Aorta (tissue), 5 donors: Measurements from ENCODE around the gene RACK1. TPM values are rescaled to one million over a fixed set of nuclear protein-coding genes. Genes with fewer than 3 reads are reported as not detected.

Experiments used
- ATAC-seq: fragments of 200-7000 bp; cut with Tn5 transposase; one replicate; pipeline ENCODE4 v1.9.1; 2022; ENCODE audit warnings: moderate library complexity; ENCODE audit not compliant: low FRiP score
- DNase-seq, 2 donors: peaks; one replicate each; pipeline ENCODE4 v3.0.0-alpha.2; 2020
- H3K27ac ChIP-seq, 2 donors: one replicate each; pipeline ENCODE4 v1.5.1; 2013; ENCODE audit warnings: low read length in 2 of 2, mild to moderate bottlenecking in 2 of 2, moderate library complexity in 2 of 2, control low read depth in 1 of 2, inconsistent platforms in 1 of 2, low read depth in 1 of 2
- H3K27me3 ChIP-seq, 2 donors: one replicate each; pipeline ENCODE4 v1.6.1; 2013; ENCODE audit warnings: control low read depth in 1 of 2, low read length in 1 of 2, mild to moderate bottlenecking in 1 of 2, moderate library complexity in 1 of 2; ENCODE audit not compliant: insufficient read depth in 2 of 2, control insufficient read depth in 1 of 2
- H3K36me3 ChIP-seq, 2 donors: one replicate each; pipeline ENCODE4 v1.6.1; 2013; ENCODE audit warnings: control low read depth in 1 of 2, low read length in 1 of 2, mild to moderate bottlenecking in 1 of 2; ENCODE audit not compliant: insufficient read depth in 2 of 2, control insufficient read depth in 1 of 2
- H3K4me1 ChIP-seq, 2 donors: one replicate each; pipeline ENCODE4 v1.6.1; 2013; ENCODE audit warnings: low read length in 2 of 2, control low read depth in 1 of 2, mild to moderate bottlenecking in 1 of 2, moderate library complexity in 1 of 2; ENCODE audit not compliant: insufficient read depth in 2 of 2, control insufficient read depth in 1 of 2
- H3K4me3 ChIP-seq, 2 donors: one replicate each; pipeline ENCODE4 v1.5.1; 2013; ENCODE audit warnings: low read length in 2 of 2, control low read depth in 1 of 2, mild to moderate bottlenecking in 1 of 2
- H3K9me3 ChIP-seq: one replicate; pipeline ENCODE4 v1.6.1; 2013; ENCODE audit warnings: mild to moderate bottlenecking, low read length; ENCODE audit not compliant: control insufficient read depth
- WGBS, 2 donors: extraction: QIAGEN DNeasy Blood & Tissue Kit; methylation state at CpG; one replicate each; pipeline ENCODE4 v1.1.7; 2013; 5-methylcytosine and 5-hydroxymethylcytosine counted together
- intact Hi-C, 2 donors: fragments of 100-400 bp; cut with DNase I; formaldehyde crosslinking; loops; one replicate each; pipeline versions ENCODE4 v1.14.2 to v1.15.0; 2022
- polyA plus RNA-seq, 2 donors: library from polyadenylated mRNA; stranded (reverse); fragments of 200-250 nt; gene quantifications; one replicate each; pipeline ENCODE4 v1.2.3, GENCODE V29; 2013
- total RNA-seq, 2 donors: library from RNA; stranded (reverse); fragmentation: NEBNext Ultra II Directional; extraction: Animal tissue kit (Norgen Biotek cat#: 25700); gene quantifications; one replicate each; pipeline ENCODE4 v1.2.1, GENCODE V29; 2021
- donor health status: healthy with polysubstance abuse.
- donor health status: Bipolar disorder and iron deficiency.
- donor health status: DM: no; HTN: no; CAD: no.
- donor health status: DM: no; HTN: no; CAD: no.
- donor health status: DM: yes; HTN: yes; CAD: no.

Gene RACK1
- total and polyA plus RNA-seq, 4 donors, result 922 to 2,024 (median 1,515) TPM

- H3K27me3 ChIP-seq, result no peaks in the 10 kb centered on the region
- DNase-seq (no peak), ATAC-seq (no peak)
- H3K9me3 ChIP-seq, result no peaks in the 10 kb centered on the region
- peaks cover 6 to 26% of the 10 kb centered on the region in 2 donors for H3K36me3 ChIP-seq
- H3K4me1 ChIP-seq, result no peaks in the 10 kb centered on the region
- intact Hi-C loops, result no loop called here
- no peak overlapping the region for H3K4me3 ChIP-seq
- no peak overlapping the region for H3K27ac ChIP-seq
- 85 to 88% methylated on average over 5 of the region's 5 CpGs for WGBS, 2 donors
Observed at GRCh38 chr5:181237729-181238385, 5.8 kb downstream of the RACK1 start.

- Histone ChIP-seq H3K4me3 (no peak overlapping the region), H3K36me3 (peaks cover 6 to 27% of the 10 kb centered on the region in 2 donors), H3K27me3 (no peaks in the 10 kb centered on the region), H3K4me1 (no peaks in the 10 kb centered on the region), H3K27ac (no peak overlapping the region), H3K9me3 (no peaks in the 10 kb centered on the region)
- 75 to 78% methylated on average over 10 of the region's 10 CpGs for WGBS, 2 donors
- ATAC-seq (no peak), DNase-seq (no peak)
- intact Hi-C loops, result no loop called here
Observed at GRCh38 chr5:181236954-181237641, 6.6 kb downstream of the RACK1 start.

GRCh38 chr5:181236471-181236870 lies 7.2 kb downstream of the RACK1 start:
- H3K4me1 ChIP-seq, result no peaks in the 10 kb centered on the region
- H3K4me3 ChIP-seq, result no peak overlapping the region
- H3K36me3 ChIP-seq, result peaks cover 6 to 25% of the 10 kb centered on the region in 2 donors
- H3K27me3 ChIP-seq, result no peaks in the 10 kb centered on the region
- intact Hi-C loops, result no loop called here
- ATAC-seq, result no peak
- H3K9me3 ChIP-seq, result no peaks in the 10 kb centered on the region
- H3K27ac ChIP-seq, result no peak overlapping the region
- DNase-seq, result no peak
- 74 to 80% methylated on average over 6 of the region's 6 CpGs for WGBS, 2 donors

GRCh38 chr5:181235689-181236366 lies 7.9 kb downstream of the RACK1 start:
- intact Hi-C loops, result no loop called here
- Histone ChIP-seq H3K9me3 (no peaks in the 10 kb centered on the region), H3K27ac (no peak overlapping the region), H3K36me3 (peaks cover 6 to 23% of the 10 kb centered on the region in 2 donors), H3K4me3 (no peak overlapping the region), H3K4me1 (no peaks in the 10 kb centered on the region), H3K27me3 (no peaks in the 10 kb centered on the region)
- ATAC-seq (no peak), DNase-seq (no peak)
- WGBS, 2 donors, result 64 to 71% methylated on average over 5 of the region's 5 CpGs

GRCh38 chr5:181235323-181235688 lies 8.4 kb downstream of the RACK1 start:
- ATAC-seq (no peak), DNase-seq (no peak)
- H3K9me3 ChIP-seq, result no peaks in the 10 kb centered on the region
- intact Hi-C loops, result no loop called here
- H3K27ac ChIP-seq, result no peak overlapping the region
- no peaks in the 10 kb centered on the region for H3K4me1 ChIP-seq
- no peaks in the 10 kb centered on the region for H3K27me3 ChIP-seq
- H3K36me3 ChIP-seq, result peaks cover 6 to 23% of the 10 kb centered on the region in 2 donors
- H3K4me3 ChIP-seq, result no peak overlapping the region
- WGBS, 2 donors, result 75 to 77% methylated on average over 5 of the region's 5 CpGs

- 83 to 84% methylated on average over 22 of the region's 22 CpGs for WGBS, 2 donors
- Histone ChIP-seq H3K4me1 (no peaks in the 10 kb centered on the region), H3K4me3 (no peak overlapping the region), H3K27ac (no peak overlapping the region), H3K27me3 (no peaks in the 10 kb centered on the region), H3K36me3 (peaks cover 6 to 23% of the 10 kb centered on the region in 2 donors), H3K9me3 (no peaks in the 10 kb centered on the region)
- intact Hi-C loops, result no loop called here
- DNase-seq (no peak), ATAC-seq (no peak)
Observed at GRCh38 chr5:181234455-181235306, 9.0 kb downstream of the RACK1 start.

GRCh38 chr5:181233801-181234454 lies 9.8 kb downstream of the RACK1 start:
- no peaks in the 10 kb centered on the region for H3K27me3 ChIP-seq
- no peak overlapping the region for H3K27ac ChIP-seq
- H3K36me3 ChIP-seq, result peaks cover 6 to 18% of the 10 kb centered on the region in 2 donors
- intact Hi-C loops, result no loop called here
- no peaks in the 10 kb centered on the region for H3K4me1 ChIP-seq
- 87 to 90% methylated on average over 19 to 24 of the region's 24 CpGs for WGBS, 2 donors
- ATAC-seq (no peak), DNase-seq (no peak)
- no peak overlapping the region for H3K4me3 ChIP-seq
- H3K9me3 ChIP-seq, result no peaks in the 10 kb centered on the region
